Fibroblast of skin of left biceps (primary cell): ENCODE measurements around the gene COX7B2.

Source experiments
- DNase-seq, 2 experiments: peaks; one replicate each; pipeline ENCODE4 v3.0.0-alpha.2; 2013; ENCODE audit warnings: low read depth in 2 of 2

Gene COX7B2

DNA sequence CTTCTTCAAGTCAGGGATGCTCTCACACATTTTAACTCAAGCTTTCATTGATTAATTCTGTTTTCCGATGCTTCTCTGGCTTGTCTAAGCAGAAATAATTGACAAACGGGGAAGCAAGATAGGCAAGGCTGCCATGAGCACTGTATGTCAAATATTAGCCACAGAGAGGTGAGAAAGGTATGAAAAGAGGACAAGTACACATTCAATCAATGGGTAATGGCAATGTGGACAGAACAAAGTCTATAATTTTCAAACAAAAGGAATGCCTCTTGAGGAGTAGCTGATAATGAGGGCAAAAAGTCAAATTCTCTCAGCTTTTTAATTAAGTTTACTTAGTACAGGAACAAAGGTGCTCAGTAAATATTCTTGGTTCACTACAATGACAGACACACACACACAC lies 19.6 kb downstream of the COX7B2 start:
- DNase-seq, result no peak

DNA sequence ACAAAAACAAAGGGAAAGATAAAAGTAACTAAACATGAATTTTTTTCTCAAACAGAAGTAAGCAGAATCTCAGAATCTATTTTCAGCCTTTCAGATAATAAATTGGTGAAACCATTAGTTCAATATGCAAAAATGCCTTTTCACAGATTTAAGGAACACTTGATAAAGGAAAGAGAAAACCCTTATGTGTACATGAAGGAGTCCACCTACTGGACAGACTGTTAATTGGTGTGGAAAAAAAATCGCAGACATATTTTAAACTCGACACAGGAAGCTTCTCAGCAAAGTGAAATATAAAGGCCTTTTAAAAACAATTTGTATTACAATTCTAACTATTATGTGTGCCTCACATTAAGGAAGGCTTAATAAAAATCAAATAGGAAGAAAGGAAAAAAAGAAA lies 22.3 kb downstream of the COX7B2 start:
- no peak for DNase-seq

DNA sequence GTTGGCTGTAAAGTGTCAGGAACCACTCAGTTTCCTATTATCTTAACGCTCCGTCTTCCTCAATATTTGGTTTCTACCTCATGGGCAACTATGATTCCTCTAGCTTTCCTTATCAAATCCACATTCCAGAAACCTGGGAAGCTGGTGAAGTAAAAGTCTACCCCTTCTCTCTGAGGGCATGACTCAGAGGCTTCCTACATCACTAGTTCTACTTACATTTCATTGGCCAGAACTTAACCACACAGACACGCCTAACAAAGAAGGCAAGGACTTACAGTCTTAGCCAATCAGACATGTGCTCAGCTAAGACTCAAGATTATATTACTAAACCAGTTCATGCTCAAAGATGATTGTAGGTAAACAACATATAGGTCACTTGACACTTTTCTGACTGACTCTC lies 30.4 kb downstream of the COX7B2 start:
- no peak for DNase-seq

DNA sequence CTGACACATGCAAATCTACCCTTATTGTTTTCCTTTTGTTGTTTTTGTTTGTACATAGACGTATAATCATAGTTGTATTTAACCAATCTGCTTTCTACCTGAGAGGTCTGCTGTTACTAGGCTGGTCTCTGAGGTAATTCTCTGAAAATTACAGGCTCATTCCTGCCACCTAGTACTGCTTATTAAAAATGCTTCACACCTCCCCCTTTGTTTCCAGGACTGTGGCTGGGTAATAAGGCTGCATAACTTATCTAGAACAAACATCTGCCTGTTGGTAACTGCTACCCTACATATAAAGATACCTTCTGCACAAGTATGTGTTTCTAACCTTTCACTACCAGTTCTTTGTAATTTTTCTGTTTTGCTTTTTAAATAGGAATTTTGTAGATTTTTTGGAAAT lies 34.2 kb downstream of the COX7B2 start:
- no peak for DNase-seq

DNA sequence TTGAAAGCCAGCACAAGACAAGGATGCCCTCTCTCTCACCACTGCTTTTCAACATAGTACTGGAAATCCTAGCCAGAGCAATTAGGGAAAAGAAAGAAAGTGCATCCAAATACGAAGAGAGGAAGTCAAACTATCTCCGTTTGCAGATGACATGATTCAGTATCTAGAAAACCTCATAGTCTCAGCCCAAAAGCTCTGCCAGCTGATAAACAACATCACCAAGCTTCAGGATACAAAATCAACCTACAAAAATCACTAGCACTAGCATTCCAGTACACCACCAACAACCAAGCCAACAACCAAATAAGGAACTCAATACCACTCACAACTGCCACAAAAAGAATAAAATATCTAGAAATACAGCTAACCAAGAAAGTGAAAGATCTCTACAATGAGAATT lies 38.6 kb downstream of the COX7B2 start:
- no peak for DNase-seq

DNA sequence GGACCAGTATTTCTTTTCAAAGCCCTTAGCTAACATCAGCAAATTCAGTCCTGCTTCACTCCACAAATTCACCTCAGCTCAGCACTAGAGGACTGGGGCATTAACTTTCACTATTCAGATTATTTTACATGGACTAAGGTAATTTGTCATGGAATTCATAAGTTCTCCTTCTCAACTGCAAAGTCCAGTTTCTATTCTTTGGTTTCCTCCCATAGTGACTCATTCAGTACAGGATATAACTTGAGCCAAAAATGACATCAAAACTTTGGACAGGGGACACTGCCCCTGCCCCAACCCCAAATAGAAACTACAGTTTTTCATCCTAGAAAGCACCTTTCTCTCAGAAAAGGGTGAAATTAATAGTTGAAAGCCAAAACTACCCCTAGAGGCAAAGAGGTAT lies 52.7 kb downstream of the COX7B2 start:
- DNase-seq, result no peak

DNA sequence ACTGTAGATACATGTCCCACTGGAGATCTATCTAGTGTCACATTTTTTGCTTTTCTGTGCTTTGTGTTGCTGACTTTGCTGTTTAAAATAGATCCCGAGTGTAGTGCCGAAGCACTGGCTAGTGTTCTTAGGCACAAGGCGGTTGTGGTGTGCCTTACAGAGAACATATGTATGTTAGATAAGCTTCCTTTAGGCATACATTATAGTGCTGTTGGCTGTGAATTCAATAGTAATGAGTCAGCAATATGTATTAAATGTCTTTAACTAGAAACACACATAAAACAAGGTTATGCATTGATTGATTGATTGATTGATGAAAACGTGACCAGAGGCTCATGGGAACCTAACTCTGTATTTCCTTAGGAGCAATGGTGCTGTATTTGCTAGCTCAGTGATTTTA lies 56.2 kb downstream of the COX7B2 start:
- no peak for DNase-seq

DNA sequence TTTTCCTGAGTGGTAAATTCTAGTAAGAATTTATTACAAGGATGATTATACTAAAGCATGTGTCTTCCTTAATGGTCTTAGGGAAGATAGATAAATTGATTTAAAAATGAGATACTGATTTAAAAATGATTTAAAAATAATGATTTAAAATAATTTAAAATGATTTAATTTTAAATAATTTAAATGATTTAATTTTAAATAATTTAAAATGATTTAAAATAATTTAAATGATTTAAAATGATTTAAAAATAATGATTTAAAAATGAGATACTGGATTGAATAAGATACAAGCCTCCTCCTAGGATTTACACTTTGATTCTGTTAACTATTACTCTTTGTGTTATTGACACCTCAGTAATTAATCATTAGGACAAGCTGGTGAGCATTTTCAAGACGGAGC lies 59.0 kb downstream of the COX7B2 start:
- no peak for DNase-seq

DNA sequence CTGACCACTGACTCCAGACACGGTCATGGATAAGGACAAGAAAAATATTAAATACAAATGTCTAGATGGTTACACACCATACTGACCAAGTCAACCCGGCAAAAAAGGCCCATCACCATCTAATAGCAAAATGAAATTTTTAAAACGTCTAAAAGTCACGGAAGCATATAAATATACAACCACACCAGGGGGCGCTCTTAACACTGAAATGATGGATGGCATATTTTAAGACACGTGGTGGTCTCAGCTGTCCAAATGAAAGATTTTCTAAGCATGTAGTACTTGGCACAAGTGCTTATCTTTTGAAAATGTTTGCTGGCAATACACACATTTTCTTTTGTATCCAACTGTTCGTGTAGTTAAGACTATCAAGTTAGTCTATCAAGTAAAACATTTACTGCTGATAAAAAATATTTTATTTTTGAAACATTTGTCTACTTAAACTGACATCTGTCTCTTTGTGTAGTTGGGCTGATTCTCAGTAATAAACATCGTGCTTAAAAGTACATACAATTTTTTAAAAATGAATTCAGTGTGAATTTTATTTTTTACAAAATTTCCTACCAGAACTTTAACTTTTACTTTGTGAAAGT lies 64.6 kb downstream of the COX7B2 start:
- peak; percentile 2 to 8 for DNase-seq

DNA sequence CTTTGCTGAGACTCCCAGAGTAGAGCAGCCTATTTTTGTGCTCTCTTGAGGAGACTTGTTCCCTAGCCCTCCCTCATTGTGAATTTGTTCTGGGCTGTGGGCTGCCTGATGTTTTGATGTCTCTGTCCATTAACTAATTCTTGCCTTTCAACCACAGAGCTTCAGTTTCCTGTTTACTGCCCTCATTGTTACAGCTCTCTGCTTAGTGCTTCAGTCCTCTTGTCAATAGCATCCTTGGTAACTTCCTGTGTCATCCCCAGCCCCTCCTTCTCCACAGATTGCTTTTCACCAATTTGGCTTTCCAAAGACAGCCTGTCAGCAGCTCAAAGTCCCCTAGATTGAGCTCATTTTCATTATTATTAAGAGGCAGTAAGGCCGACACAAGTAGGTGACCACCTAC lies 69.9 kb downstream of the COX7B2 start:
- no peak for DNase-seq

DNA sequence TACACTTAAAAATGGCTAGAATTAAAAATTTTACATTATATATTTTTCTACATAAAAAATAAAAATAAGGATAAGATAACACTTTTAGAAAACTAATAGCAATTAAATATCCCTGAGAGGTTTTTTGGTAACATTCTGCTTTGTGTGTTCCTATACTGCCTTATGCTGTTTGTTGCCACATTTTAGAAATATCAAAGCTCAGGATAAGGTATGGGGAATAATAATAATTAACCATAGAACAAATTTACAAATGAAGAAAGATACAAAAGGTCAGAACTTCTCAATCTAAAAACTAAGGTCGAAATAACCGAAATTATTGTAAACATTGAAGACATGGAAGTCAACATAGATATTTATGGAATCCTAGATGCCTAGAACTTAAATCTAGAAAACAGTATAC lies 71.4 kb downstream of the COX7B2 start:
- DNase-seq, result no peak

DNA sequence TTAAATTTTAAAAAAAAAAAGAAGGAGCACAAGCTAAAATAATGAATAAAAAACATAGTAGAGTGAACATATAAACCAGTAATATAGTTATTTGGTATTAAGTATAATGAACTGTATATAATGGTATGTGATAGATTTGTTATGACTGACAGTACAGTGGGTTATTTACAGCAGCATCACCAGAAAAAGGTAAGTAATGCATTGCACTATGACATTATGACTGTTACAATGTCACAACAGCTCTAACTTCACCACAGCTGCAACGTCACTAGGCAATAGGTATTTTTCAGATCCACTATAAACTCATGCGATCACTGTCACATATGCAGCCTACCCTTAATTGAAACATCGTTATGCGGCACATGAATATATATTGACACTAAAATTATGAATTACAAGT lies 72.5 kb downstream of the COX7B2 start:
- no peak for DNase-seq

DNA sequence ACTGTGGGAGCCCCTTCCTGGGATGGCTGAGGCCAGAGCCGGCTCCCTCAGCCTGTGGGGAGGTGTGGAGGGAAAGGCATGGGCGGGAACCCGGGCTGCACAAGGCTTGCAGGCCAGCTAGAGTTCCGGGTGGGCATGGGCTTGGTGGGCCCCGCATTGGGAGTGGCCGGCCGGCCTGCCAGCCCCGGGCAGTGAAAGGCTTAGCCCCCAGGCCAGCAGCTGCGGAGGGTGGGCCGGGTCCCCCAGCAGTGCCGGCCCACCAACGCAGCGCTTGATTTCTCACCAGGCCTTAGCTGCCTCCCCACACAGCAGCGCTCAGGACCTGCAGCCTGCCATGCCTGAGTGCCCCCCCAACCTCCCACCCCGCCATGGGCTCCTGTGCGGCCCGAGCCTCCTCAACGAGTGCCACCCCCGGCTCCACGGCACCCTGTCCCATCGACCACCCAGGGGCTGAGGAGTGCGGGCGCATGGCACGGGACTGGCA lies 78.0 kb downstream of the COX7B2 start:
- DNase-seq, result no peak

DNA sequence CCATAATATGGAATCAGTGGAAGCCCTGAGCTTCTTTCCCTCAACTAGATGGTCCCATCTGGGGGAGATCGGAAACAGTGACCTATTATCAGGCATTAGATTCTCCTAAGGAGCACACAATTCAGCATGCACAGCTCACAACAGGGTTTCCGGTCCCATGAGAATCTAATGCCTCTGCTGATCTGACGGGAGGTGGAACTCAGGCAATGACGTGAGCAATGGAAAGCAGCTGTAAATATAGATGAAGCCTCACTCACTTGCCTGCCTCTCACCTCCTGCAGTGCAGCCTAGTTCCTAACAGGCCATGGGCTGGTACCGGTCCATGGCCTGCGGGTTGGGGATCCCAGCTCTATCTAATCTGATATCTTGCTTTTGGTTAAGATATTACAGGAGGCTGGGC lies 88.9 kb downstream of the COX7B2 start:
- no peak for DNase-seq

DNA sequence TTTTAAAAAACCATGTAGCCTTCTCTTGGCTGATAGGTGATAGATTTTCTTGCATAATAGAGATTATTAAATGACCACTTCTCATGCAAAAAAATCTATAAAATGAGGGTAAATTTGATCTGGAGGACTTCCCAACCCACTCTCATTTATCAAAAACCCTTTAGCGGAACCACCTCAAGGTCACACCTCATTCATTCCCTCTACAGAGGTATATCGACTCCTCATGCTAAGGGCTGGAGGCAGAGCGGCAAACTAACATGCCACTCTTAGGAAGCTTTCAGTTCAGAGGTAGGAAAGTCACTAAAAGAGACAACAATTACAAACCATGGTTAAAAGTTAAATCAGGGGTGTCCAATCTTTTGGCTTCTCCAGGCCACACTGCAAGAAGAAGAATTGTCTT lies 90.0 kb downstream of the COX7B2 start:
- no peak for DNase-seq

DNA sequence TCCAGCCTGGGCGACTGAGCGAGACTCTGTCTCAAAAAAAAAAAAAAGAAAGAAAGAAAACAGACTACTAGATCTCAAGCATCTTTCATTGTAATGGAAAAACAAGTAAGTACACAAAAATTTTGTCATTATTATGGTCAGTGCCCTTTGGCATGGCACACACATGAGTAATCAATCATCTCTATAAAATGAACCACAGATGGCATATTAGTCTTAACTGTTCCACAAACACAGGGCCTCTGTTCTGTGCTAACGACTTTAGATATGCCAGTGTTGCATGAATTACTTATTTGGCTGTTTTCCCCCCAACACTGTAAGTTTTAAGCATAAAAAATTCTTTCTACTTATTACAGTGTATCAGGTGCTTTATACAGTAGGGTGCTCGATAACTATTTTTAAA lies 90.4 kb downstream of the COX7B2 start:
- no peak for DNase-seq

DNA sequence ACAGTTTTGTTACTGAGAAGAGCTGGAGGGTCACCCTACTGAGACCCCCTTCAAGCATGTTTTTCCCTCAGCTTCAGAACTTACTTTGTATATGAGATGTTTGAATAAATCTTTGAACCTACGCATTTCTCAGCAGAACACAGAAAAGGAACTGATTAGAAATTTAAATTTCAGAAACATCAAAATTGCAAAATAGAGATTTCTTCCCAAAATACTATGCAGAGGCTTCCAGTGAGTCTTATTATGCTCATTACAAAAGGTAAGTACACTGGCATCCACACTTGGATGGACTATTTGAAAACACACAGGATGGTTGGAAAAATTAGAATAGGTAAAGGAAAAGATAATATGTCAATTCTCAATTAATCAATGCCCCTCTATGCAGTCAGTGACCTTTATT lies 91.2 kb downstream of the COX7B2 start:
- DNase-seq, result no peak

DNA sequence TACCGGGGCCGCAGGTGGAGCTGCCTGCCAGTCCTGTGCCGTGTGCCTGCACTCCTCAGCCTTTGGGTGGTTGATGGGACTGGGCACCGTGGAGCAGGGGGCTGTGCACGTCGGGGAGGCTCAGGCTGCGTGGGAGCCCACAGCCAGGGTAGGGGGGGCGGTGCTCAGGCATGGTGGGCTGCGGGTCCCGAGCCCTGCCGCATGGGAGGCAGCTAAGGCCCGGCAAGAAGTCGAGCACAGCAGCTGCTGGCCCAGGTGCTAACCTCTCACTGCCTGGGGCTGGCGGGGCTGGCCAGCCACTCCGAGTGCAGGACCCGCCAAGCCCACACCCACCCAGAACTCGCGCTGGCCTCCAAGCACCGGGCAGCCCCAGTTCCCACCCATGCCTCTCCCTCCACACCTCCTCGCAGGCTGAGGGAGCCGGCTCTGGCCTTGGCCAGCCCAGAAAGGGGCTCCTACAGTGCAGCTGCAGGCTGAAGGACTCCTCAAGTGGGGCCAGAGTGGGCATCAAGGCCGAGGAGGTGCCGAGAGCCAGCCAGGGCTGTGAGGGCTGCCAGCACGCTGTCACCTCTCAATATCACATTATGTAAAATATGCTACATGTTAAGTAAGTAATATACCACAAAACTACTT lies 104.1 kb downstream of the COX7B2 start:
- no peak for DNase-seq

DNA sequence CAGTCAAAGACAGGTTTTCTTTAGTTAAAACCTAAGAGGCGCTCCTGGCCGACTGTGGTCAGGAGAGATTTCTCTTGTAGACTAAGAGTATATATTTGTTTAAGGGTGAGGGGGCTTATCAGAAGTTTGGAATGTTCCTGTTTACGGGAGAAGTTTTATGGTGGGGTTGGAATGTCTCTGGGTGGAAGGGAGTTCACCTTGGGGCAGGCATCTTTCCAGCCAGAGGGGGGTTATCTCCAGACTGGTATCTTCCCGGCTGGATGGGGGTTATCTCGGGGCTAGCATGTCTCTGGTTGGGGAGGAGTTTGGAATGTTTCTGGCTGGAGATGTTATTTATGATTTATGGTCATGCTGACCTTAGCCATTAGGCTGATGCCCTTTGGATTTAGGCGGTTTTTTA lies 116.0 kb downstream of the COX7B2 start:
- no peak for DNase-seq

DNA sequence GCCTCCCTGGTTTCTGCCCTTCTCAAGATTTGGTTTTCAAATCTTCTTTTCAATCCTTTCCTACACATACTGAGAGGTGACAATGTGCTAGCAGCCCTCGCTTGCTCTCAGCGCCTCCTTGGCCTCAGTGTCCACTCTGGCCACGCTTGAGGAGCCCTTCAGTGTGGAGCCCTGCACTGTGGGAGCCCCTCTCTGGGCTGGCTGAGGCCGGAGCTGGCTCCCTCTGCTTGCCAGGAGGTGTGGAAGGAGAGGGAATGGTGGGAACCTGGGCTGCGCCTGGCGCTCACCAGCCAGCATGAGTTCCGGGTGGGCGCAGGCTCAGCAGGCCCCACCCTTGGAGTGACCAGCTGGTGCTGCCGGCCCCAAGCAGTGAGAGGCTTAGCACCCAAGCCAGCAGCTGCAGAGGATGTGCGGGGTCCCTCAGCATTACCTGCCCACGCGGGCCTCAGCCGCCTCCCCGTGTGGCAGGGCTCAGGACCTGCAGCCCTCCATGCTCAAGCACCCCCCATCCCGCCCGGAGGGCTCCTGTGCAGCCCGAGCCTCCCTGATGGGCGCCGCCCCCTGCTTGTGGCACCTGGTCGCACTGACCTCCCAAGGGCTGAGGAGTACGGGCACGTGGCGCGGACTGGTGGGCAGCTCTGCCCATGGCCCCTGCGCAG lies 127.5 kb downstream of the COX7B2 start:
- no peak for DNase-seq

DNA sequence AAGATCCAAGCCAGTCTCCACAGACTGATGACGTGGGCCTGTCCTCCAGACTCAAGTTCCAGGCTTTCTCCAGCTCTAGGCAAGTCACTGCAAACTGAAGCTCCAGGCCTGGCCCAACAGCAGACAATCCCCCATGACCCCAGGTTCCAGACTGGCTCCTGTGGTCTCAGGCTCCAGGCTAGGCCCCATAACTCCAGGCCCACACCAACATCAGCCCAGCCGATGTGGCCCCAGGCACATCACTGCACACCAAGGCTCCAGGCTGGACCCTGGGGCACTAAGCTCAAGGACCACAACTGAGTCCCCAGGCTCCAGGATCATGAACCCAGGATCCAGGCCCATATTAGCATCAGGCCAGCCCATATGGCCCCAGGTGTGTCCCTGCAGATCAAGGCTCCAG lies 143.6 kb downstream of the COX7B2 start:
- no peak for DNase-seq

DNA sequence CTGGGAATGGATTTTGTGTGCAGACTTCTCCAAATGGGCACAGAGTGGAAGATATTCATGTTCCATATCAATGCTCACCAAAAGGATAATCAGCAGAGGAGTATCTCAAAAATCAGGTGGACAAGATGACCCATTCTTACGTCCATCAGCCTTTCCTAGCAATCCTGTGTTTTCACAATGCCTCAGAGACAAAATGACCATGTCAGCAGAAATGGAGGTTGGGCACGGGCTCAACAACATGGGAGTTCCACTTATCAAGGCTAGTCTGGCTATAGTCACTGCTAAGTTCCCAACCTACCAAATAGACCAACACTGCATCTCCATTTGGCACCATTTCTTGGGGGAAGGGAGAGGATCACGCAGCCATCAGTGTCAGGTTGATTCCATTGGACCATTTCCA lies 179.0 kb downstream of the COX7B2 start:
- no peak for DNase-seq

DNA sequence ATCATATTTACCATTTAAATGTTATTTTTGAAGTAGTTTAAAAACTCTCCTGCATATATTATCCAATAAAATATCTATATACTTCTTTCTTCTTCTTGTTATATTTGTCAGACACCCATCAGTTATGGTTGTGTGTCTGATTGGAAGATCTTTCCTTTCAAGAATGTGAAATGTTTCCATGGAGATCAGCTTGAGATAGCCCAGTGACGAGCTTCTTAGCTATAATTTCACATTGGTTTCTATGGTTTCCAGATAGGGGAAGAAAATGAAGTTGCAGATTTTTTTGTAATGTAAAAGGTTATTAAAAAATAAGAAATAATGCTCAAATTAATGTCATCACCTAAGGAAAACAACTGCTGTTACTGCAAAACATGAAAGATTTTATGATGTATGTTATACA lies 189.0 kb downstream of the COX7B2 start:
- DNase-seq, result no peak

DNA sequence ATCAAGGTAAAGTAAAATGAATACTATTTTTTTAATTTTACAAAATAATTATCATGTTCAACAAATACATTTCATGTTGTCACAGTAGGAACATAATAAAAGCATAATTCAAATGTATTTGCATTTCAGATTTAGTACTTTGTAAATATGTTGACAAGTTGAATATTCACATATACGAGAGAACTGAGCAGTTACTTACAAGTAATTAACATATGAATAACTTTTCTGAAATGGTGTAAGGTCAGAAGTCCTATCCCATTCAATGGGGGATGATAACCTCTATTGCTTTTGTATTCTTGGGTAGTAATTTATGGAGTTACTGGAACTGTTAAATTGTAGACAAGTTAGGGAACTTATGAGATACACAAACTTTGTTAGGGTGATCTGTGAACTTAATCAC lies 191.1 kb downstream of the COX7B2 start:
- no peak for DNase-seq
